Body of pancreas (tissue), 4 donors: ENCODE measurements around the gene NDST3.

Experiments used
- CTCF ChIP-seq, 7 experiments: fragments of 450-650 bp in 4 of 7; fragments of 200-600 bp in 3 of 7; sonication (generic) in 3 of 7; IDR thresholded peaks; one replicate each; pipeline ENCODE4 v1.5.1; 2016 to 2019; ENCODE audit warnings: antibody characterized with exemption in 7 of 7
- POLR2A ChIP-seq, 3 donors: fragments of 450-650 bp; IDR thresholded peaks; one replicate each; pipeline ENCODE4 v1.6.1; 2016; ENCODE audit warnings: antibody characterized with exemption in 3 of 3, mild to moderate bottlenecking in 2 of 3

- TF ChIP-seq CTCF (IDR thresholded peaks at IDR 0.05), result no peak
- no peak for TF ChIP-seq POLR2A (IDR thresholded peaks at IDR 0.05)
Measured at GRCh38 chr4:118180776-118181175, 146.5 kb downstream of the NDST3 start.
